Measurements from ENCODE around the gene LPP.
"Not testable (repeated sequence)": the region's sequence is repeated elsewhere in the genome, so short reads cannot be mapped to it uniquely, and the experiment has no call there.

LPP gene

DNA sequence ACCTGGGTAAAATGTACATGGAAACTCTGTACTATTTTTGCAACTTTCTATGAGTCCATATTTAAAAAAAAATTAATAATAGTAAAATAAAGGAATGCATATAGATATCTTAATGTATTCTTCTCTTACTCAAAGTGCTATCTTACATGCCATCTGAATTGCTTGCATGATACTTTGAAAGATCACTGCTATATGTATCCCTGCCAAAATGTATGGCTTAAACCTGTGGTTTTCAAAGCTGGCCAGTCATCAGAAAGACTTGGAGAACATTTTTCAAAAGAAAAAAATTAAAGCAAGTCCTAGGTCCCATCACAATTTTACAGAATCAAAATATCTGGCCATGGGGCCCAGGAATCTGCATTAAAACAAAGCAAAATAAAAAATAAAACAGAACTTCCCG, 262.1 kb downstream of the LPP start:
- DNase-seq, result no peak

DNA sequence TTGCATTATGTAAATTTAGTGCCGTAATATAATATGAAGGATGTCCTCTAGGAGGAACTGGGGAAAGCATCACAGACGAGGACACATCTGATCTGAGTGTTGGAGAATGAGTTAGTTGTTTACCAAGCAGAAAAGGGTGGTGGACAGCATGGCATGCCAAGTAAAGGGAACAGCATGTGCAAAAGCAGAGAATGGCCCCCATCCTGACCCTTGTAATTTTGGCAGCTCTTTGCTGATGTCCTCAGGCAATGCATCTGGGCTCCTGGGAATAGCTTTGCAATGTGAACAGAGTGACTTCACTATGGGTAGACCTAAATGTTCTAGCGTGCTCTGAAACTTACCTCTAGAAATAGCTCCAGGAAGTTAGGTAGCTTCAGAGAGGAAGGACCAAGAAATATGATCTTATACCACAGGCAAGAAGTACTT, 263.3 kb downstream of the LPP start:
- no peak for DNase-seq

GRCh38 chr3:188417766-188418165, 263.8 kb downstream of the LPP start:
- DNase-seq, result no peak

- no peak for DNase-seq
These were observed 267.3 kb downstream of the LPP start for GRCh38 chr3:188421151-188421821.

GRCh38 chr3:188421836-188422540, 268.0 kb downstream of the LPP start:
- DNase-seq, result no peak

GRCh38 chr3:188427981-188428380, 274.0 kb downstream of the LPP start:
- DNase-seq, result not testable (repeated sequence)

- no peak for DNase-seq
These were observed 277.1 kb downstream of the LPP start for GRCh38 chr3:188431040-188431439.

- DNase-seq, result no peak
These were observed 277.6 kb downstream of the LPP start for GRCh38 chr3:188431553-188431952.

DNA sequence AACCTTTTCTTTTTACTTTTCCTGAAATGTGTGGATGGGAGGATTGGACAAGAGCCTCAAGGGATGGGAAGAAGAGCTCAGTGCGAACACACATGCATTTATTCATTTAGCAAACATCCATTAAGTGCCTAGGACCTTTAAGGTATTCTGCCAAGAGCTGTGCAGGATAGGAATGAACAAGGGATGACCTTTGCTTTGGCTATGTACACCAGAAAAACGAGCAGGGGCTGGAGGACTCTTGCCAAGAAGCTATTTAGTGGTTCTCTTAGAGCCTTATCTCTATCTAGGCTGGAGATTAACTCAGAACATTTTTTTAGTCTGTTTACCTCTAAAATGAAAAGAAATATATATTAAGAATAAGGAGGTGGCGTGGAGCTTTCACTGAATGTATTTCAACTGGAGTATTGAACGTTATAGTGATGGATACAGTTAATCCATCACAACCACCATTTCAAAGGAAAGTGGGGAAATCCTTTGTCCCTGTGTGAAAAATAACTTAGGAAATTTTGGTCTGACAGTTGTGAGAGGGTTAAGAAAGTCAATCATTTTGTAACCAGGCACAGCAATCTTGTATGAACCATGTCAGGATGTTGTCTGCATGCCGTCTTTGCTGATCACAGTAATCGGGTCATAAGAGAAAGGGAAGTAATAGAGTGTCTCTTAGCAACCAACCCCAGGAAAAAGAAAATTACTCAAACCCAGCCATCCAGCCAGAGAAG, 279.0 kb downstream of the LPP start:
- no peak for DNase-seq

GRCh38 chr3:188433521-188434150, 279.7 kb downstream of the LPP start:
- DNase-seq, result no peak

DNA sequence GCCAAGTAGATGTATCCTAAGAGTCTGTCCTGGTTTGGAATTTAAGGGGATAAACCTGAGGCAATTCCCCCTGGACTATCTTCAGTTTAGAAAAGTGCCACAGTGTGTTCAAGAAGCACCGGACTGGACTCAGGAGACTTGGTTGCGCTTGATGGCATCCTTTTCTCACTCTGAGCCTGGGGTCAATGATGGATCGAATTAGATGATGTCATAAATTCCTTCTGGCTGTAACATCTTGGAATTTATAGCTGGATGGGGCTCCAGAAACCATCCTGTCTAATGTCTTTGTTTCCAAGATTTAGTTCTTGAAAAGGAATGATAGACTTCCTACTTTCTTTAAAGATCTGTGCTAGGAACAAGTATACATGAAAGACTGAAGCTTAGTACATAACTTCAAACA, 280.6 kb downstream of the LPP start:
- DNase-seq, result no peak

DNA sequence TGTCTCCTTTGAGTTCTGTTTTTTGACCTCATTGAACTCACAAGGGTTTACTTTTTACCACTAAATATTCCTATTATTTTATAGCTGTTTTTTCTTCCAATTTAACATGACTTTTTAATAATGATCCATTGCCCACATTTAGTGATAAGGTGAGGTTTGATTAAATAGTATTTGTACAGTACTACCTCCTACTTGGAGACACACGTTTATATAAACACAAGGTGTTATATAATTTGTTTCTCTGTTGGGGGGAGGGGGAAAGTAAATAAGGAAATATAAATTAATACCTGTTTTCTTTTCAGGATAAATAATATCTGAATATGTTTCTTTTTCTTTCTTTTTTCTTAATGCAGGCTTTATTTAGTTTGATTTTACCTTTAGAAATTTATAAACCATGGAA, 281.3 kb downstream of the LPP start:
- no peak for DNase-seq

GRCh38 chr3:188437926-188438325, 284.0 kb downstream of the LPP start:
- DNase-seq, result no peak

GRCh38 chr3:188439080-188439479, 285.1 kb downstream of the LPP start:
- peak; percentile 70 for DNase-seq

DNA sequence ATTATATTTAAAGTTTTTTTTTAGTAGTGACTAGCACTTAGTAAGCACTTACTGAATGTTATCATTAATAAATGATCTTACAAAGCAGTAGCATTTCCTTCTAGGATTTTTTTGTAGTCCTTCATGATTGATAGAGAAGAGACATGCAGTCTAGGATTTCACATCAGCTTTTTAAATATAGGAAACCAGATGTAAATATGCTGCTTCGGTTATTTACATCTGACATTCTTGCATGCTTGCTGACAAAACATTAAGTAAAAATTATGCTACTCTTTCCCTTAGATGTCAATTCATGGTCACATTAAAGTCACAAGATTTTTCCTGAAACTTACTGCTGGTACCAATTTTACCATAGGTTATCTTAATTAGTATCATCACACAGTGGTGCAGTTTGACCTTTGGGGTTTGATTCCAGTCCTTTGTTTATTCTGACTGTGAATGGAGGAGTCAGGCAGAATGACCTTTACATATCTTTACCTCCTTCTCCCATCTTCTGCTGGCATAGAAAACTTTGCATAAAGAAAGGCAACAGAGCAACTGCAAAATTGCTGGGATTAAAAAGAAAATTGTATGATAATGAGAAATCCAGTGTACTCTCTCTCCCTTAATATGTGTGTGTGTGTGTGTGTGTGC, 286.5 kb downstream of the LPP start:
- no peak for DNase-seq

DNA sequence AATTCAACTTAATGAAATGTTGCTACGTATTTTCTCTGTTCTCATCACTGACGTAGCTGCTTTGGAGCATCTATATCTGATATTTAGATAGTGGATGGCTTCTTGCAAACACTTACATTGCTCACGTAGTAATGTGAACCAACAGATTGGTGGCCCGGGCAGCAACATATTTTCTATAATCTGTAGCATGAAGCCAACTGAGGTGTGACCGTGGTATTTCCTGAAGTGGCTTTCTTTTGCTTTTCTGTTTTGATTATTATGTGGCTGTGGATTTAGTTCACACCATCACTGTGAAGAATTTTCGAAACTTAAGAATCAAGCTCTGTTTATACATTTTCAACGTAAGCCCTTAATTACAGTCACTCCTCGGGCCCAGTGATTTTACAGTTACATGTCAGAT, 288.5 kb downstream of the LPP start:
- no peak for DNase-seq

DNA sequence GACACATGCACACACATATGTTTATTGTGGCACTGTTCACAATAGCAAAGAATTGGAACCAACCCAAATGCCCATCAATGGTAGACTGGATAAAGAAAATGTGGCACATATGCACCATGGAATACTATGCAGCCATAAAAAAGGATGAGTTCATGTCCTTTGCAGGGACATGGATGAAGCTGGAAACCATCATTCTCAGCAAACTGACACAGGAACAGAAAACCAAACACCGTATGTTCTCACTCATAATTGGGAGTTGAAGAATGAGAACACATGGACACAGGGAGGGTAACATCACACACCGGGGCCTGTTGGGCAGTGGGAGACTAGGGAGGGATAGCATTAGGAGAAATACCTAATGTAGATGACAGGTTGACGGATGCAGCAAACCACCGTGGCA, 291.2 kb downstream of the LPP start:
- DNase-seq, result not testable (repeated sequence)

DNA sequence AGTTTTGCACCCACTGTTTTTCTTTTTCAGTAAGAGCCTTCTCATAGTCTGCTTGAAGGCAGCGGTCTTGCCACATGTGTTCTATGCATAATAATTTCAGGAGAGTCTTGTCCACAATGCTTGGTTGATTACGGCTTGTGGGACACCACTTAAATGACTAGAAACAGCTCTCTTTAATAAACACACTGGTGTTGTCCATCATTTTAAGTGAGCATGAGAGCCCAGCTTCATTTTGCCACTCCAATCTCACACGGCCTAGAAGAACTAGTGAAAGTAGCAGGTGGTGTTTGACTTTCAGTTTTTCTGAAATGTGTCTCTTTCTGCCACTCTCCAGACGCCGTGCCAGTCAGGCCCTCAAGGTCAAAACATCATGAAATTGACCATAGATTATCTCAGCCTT, 292.1 kb downstream of the LPP start:
- no peak for DNase-seq

- DNase-seq, result no peak
These were observed 292.8 kb downstream of the LPP start for GRCh38 chr3:188446766-188447165.

DNA sequence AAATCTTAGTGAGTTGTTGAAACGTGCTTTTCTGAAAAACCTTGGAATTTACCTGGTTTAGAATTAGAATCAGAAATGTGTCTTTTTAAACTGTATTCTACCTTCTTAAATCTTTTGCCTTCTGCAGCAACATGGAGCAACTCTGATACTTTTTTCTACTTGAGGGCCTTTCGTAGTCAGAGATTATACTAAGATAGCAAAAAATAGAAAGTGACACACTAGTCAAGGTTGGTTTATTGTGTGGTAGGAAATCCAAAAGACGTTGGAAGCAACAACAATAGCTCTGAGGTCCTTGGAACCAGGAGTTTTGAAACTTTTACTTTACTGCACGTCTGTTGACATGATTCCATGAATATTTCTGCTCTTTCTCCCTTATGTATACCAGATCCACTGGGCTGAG, 294.9 kb downstream of the LPP start:
- DNase-seq, result no peak

- DNase-seq, result no peak
These were observed 295.5 kb downstream of the LPP start for GRCh38 chr3:188449421-188449820.

GRCh38 chr3:188452158-188452772, 298.3 kb downstream of the LPP start:
- DNase-seq, result no peak
